Vagina (tissue), 2 donors: ENCODE measurements around the gene TMIGD1.

ENCODE experiments used
- CTCF ChIP-seq, 3 experiments: fragments of 450-650 bp in 2 of 3; fragments of 200-600 bp in 1 of 3; sonication (generic) in 1 of 3; IDR thresholded peaks; one replicate each; pipeline ENCODE4 v1.5.1; 2017 to 2019; ENCODE audit warnings: antibody characterized with exemption in 3 of 3, mild to moderate bottlenecking in 2 of 3, moderate library complexity in 2 of 3
- POLR2AphosphoS5 ChIP-seq, 2 donors: sonication (generic); formaldehyde crosslinking; IDR thresholded peaks; one replicate each; pipeline ENCODE4 v1.9.0; 2017; ENCODE audit warnings: antibody characterized with exemption in 2 of 2, mild to moderate bottlenecking in 2 of 2, low read depth in 1 of 2; ENCODE audit not compliant: insufficient read depth in 1 of 2

GRCh38 chr17:30369995-30370394, 36.1 kb upstream of the TMIGD1 start:
- TF ChIP-seq POLR2AphosphoS5 (IDR thresholded peaks at IDR 0.05; ENCODE audit: insufficient read depth in 1 of 2, low read depth in 1 of 2), result peak in 1 of 2 donors; percentile 38
- TF ChIP-seq CTCF (IDR thresholded peaks at IDR 0.05), result no peak
